GM21619 (cell line): ENCODE measurements around the gene CNPY4.

Source experiments
- ATAC-seq: cut with Tn5 transposase; IDR thresholded peaks from one replicate; pipeline ENCODE4 v1.9.1; 2021; ENCODE audit not compliant: unreplicated experiment

Gene CNPY4

GRCh38 chr7:100119072-100119969 is at the start of gene CNPY4, which contains the start of gene TAF6:
Gene CNPY4, plus strand, starts transcription at chr7:100119634. Its CDS starts 111 bp downstream, at chr7:100119745.
Gene TAF6, minus strand, starts transcription at chr7:100119358. Its CDS starts 5,149 bp downstream, at chr7:100114209.
- peak; percentile 71 for ATAC-seq

GRCh38 chr7:100069991-100070390 is 49.4 kb upstream of the CNPY4 start:
- ATAC-seq = no peak

GRCh38 chr7:100071018-100071723 is 48.3 kb upstream of the CNPY4 start:
- no peak for ATAC-seq

GRCh38 chr7:100072462-100072861 is 47.0 kb upstream of the CNPY4 start:
- no peak for ATAC-seq

- no peak for ATAC-seq
These were observed 44.6 kb upstream of the CNPY4 start for GRCh38 chr7:100074841-100075240.

GRCh38 chr7:100075418-100075817 is 44.0 kb upstream of the CNPY4 start:
- no peak for ATAC-seq

- ATAC-seq = no peak
These were observed 42.2 kb upstream of the CNPY4 start for GRCh38 chr7:100077205-100077604.

GRCh38 chr7:100079024-100079560 is 40.3 kb upstream of the CNPY4 start:
- ATAC-seq = no peak

- peak; percentile 6 for ATAC-seq
These were observed 38.4 kb upstream of the CNPY4 start for GRCh38 chr7:100080907-100081534.

- ATAC-seq = peak; percentile 69
These were observed 37.8 kb upstream of the CNPY4 start, which contains the start of gene ZNF3 for GRCh38 chr7:100081535-100082102. Gene ZNF3, minus strand, starts transcription at chr7:100081723. Its CDS starts 4,366 bp downstream, at chr7:100077357.

GRCh38 chr7:100082978-100083377 is 36.5 kb upstream of the CNPY4 start:
- no peak for ATAC-seq

GRCh38 chr7:100085515-100085914 is 33.9 kb upstream of the CNPY4 start:
- ATAC-seq = no peak

GRCh38 chr7:100087055-100087750 is 32.2 kb upstream of the CNPY4 start:
- ATAC-seq = no peak

- ATAC-seq = peak; percentile 4
These were observed 31.3 kb upstream of the CNPY4 start for GRCh38 chr7:100088095-100088620.

GRCh38 chr7:100088621-100089457 is 30.6 kb upstream of the CNPY4 start, which contains the start of gene COPS6:
Gene COPS6, plus strand, starts transcription at chr7:100088969. Its CDS starts 22 bp downstream, at chr7:100088991.
- ATAC-seq = peak; percentile 44

- no peak for ATAC-seq
These were observed 29.8 kb upstream of the CNPY4 start for GRCh38 chr7:100089458-100090196.

GRCh38 chr7:100090527-100091410 is 28.7 kb upstream of the CNPY4 start:
- no peak for ATAC-seq
